NOMO-1 treated with dmso at 0.1 percent for 144 hours (cell line): ENCODE data around the gene OR10V1.
A peak's percentile ranks its signal among the peaks of the same experiment; 100 is the strongest.

Source experiments
- DNase-seq: peaks from one replicate; lab custom pipeline; 2025; ENCODE audit not compliant: unreplicated experiment; lab: John Stamatoyannopoulos, UW

The OR10V1 gene

GRCh38 chr11:59713745-59714144 is at the start of gene OR10V1:
Gene OR10V1 (minus strand): TSS chr11:59713845. CDS start chr11:59713845, 0 bp downstream.
- no peak for DNase-seq

- DNase-seq, result no peak
Observed at GRCh38 chr11:59761993-59762392, 48.3 kb upstream of the OR10V1 start.

GRCh38 chr11:59760771-59761170 is 47.1 kb upstream of the OR10V1 start:
- no peak for DNase-seq

- no peak for DNase-seq
Observed at GRCh38 chr11:59759900-59760299, 46.3 kb upstream of the OR10V1 start.

- no peak for DNase-seq
Observed at GRCh38 chr11:59758401-59759037, 44.9 kb upstream of the OR10V1 start.

- DNase-seq, result peak; percentile 30
Observed at GRCh38 chr11:59756845-59757244, 43.2 kb upstream of the OR10V1 start.

- no peak for DNase-seq
Observed at GRCh38 chr11:59756558-59756840, 42.9 kb upstream of the OR10V1 start.

GRCh38 chr11:59755701-59756557 is 42.3 kb upstream of the OR10V1 start:
- peak; percentile 30 for DNase-seq

- peak; percentile 58 for DNase-seq
Observed at GRCh38 chr11:59754859-59755700, 41.4 kb upstream of the OR10V1 start, which contains the start of gene STX3. Gene STX3 (plus strand): TSS chr11:59755376. CDS start chr11:59755606, 230 bp downstream.

- no peak for DNase-seq
Observed at GRCh38 chr11:59754494-59754858, 40.8 kb upstream of the OR10V1 start.

GRCh38 chr11:59753650-59754493 is 40.2 kb upstream of the OR10V1 start:
- DNase-seq, result peak; percentile 70

GRCh38 chr11:59746111-59746510 is 32.5 kb upstream of the OR10V1 start:
- no peak for DNase-seq

- DNase-seq, result no peak
Observed at GRCh38 chr11:59730896-59731565, 17.4 kb upstream of the OR10V1 start.

GRCh38 chr11:59729834-59730233 is 16.2 kb upstream of the OR10V1 start:
- no peak for DNase-seq

GRCh38 chr11:59728913-59729312 is 15.3 kb upstream of the OR10V1 start:
- peak; percentile 35 for DNase-seq

GRCh38 chr11:59728154-59728553 is 14.5 kb upstream of the OR10V1 start:
- no peak for DNase-seq

- DNase-seq, result no peak
Observed at GRCh38 chr11:59727426-59727825, 13.8 kb upstream of the OR10V1 start.

GRCh38 chr11:59724066-59724465 is 10.4 kb upstream of the OR10V1 start:
- no peak for DNase-seq

GRCh38 chr11:59719556-59719955 is 5.9 kb upstream of the OR10V1 start:
- no peak for DNase-seq

- no peak for DNase-seq
Observed at GRCh38 chr11:59716051-59716450, 2.4 kb upstream of the OR10V1 start.
